OCI-LY7 (cell line): ENCODE data around the gene KRT6A.

Source experiments
- CTCF ChIP-seq: fragments of 200-600 bp; sonication (generic); conservative IDR thresholded peaks from 2 replicates; pipeline ENCODE4 v1.5.1; 2014; ENCODE audit warnings: mild to moderate bottlenecking, antibody characterized with exemption, low read length, moderate library complexity, mixed read lengths
- EZH2phosphoT487 ChIP-seq: fragments of 200-600 bp; sonication (generic); IDR thresholded peaks from 2 replicates; pipeline ENCODE4 v1.6.1; 2018; ENCODE audit warnings: low read depth, borderline replicate concordance, mild to moderate bottlenecking, mixed run types, antibody characterized with exemption, low read length, moderate library complexity, mixed read lengths

- TF ChIP-seq EZH2phosphoT487 (no peak), CTCF (no peak)
Measured at GRCh38 chr12:52448228-52448627, 44.8 kb downstream of the KRT6A start.
